HepG2 (cell line): ENCODE results near the gene GPR62. TPM values are rescaled to one million over a fixed set of nuclear protein-coding genes. Genes with fewer than 3 reads are reported as not detected.

Source experiments
- ATAC-seq: fragments of 200-7000 bp; cut with Tn5 transposase; 3 replicates; pipeline ENCODE4 v1.9.1; 2020; ENCODE audit warnings: mild to moderate bottlenecking, moderate library complexity
- BruUV-seq: library from RNA; stranded (reverse); fragments of 400-500 nt; replicated peaks from 2 replicates; lab custom pipeline; 2021; lab: Mats Ljungman, UMichigan
- CTCF ChIA-PET: fragments of 300-600 bp; formaldehyde crosslinking; extraction: SDS; loops from one replicate; lab custom pipeline; 2021; ENCODE audit warnings: low total read pairs, inconsistent platforms, low intra/inter-chr PET ratio; lab: Yijun Ruan, JAX
- POLR2A ChIA-PET: fragments of 350-600 bp; sonication (Branson Sonifier 250); formaldehyde crosslinking; loops from one replicate; lab custom pipeline; 2020; ENCODE audit warnings: antibody characterized with exemption, inconsistent platforms; lab: Yijun Ruan, JAX
- DNase-seq: peaks from one replicate; pipeline ENCODE4 v3.0.0-alpha.2; 2015; ENCODE audit warnings: low spot score
- FAIRE-seq: peaks from 3 replicates; lab custom pipeline; 2011; peaks lifted over from hg19 to GRCh38; lab: Jason Lieb, UNC
- H2AFZ ChIP-seq: one replicate; pipeline ENCODE4 v1.6.1; 2011; ENCODE audit warnings: low read length, inconsistent platforms
- H3K27ac ChIP-seq: fragments of 300-600 bp; 3 replicates; pipeline ENCODE4 v1.8.0; 2011; ENCODE audit warnings: mixed run types, mild to moderate bottlenecking, mixed read lengths, low read length, inconsistent platforms; ENCODE audit not compliant: insufficient read depth; ENCODE audit errors: extremely low read length
- H3K27me3 ChIP-seq, 2 experiments: fragments of 200-600 bp in 1 of 2; 2 replicates in 1 of 2; 3 replicates in 1 of 2; pipeline versions ENCODE4 v1.6.0 to v1.8.0; 2011; ENCODE audit warnings: low read length in 2 of 2, mild to moderate bottlenecking in 2 of 2, moderate library complexity in 2 of 2, inconsistent platforms in 1 of 2; ENCODE audit not compliant: insufficient read depth in 2 of 2, control insufficient read depth in 1 of 2
- H3K36me3 ChIP-seq, 2 experiments: fragments of 200-600 bp in 1 of 2; replicated peaks in 1 of 2; 2 replicates in 1 of 2; 3 replicates in 1 of 2; pipeline versions ENCODE4 v1.5.1 to v1.8.0; 2011; ENCODE audit warnings: low read length in 2 of 2, inconsistent platforms in 1 of 2; ENCODE audit not compliant: insufficient read depth in 2 of 2, control insufficient read depth in 1 of 2
- H3K4me1 ChIP-seq: 2 replicates; pipeline ENCODE4 v1.5.1; 2012; ENCODE audit warnings: low read length, inconsistent platforms; ENCODE audit not compliant: insufficient read depth
- H3K4me2 ChIP-seq: 2 replicates; pipeline ENCODE4 v1.6.0; 2011; ENCODE audit warnings: low read depth, low read length, inconsistent platforms
- H3K4me3 ChIP-seq, 3 experiments: fragments of 200-600 bp in 1 of 3; sonication (generic), shearing (Covaris generic) in 1 of 3; replicated peaks in 1 of 3; 2 replicates each; pipeline ENCODE4 v1.5.1; 2011 to 2016; ENCODE audit warnings: low read length in 3 of 3, inconsistent platforms in 2 of 3, low read depth in 2 of 3, mild to moderate bottlenecking in 2 of 3, control low read depth in 1 of 3, mixed read lengths in 1 of 3; ENCODE audit not compliant: insufficient read depth in 1 of 3
- H3K79me2 ChIP-seq: one replicate; pipeline ENCODE4 v1.6.1; 2011; ENCODE audit warnings: low read length, inconsistent platforms; ENCODE audit not compliant: insufficient read depth
- H3K9ac ChIP-seq: 2 replicates; pipeline ENCODE4 v1.6.0; 2011; ENCODE audit warnings: mild to moderate bottlenecking, low read depth, low read length, inconsistent platforms; ENCODE audit not compliant: insufficient read depth
- H3K9me3 ChIP-seq: 2 replicates; pipeline ENCODE4 v1.5.1; 2012; ENCODE audit warnings: mild to moderate bottlenecking, low read length
- H4K20me1 ChIP-seq: 2 replicates; pipeline ENCODE4 v1.6.0; 2011; ENCODE audit warnings: inconsistent platforms, mild to moderate bottlenecking, low read length, moderate library complexity; ENCODE audit not compliant: insufficient read depth
- MTF2 ChIP-seq: sonication (generic); formaldehyde crosslinking; IDR thresholded peaks from 2 replicates; pipeline ENCODE4 v1.5.0; 2020; ENCODE audit warnings: missing genetic modification reagents, borderline replicate concordance
- UBTF ChIP-seq: sonication (generic); formaldehyde crosslinking; IDR thresholded peaks from 2 replicates; pipeline ENCODE4 v1.4.0; 2020; ENCODE audit warnings: mild to moderate bottlenecking, missing genetic modification reagents
- ZNF670 ChIP-seq: sonication (generic); formaldehyde crosslinking; IDR thresholded peaks from 2 replicates; pipeline ENCODE4 v1.8.0; 2022; ENCODE audit warnings: mild to moderate bottlenecking, missing genetic modification reagents, borderline replicate concordance
- ZNF737 ChIP-seq: sonication (generic); formaldehyde crosslinking; IDR thresholded peaks from 2 replicates; pipeline ENCODE4 v1.5.0; 2020; ENCODE audit warnings: missing genetic modification reagents, mild to moderate bottlenecking, borderline replicate concordance
- WGBS: methylation state at CpG from one replicate; pipeline ENCODE4 v1.1.6; 2017; ENCODE audit warnings: low lambda C conversion rate; 5-methylcytosine and 5-hydroxymethylcytosine counted together
- in situ Hi-C: cut with HindIII; loops from 2 replicates; pipeline ENCODE4 v1.10.0; 2017; ENCODE audit warnings: low pct_unique_long_range_greater_than_20kb; ENCODE audit not compliant: extremely low pct_ligation_motif_present
- intact Hi-C: fragments of 100-400 bp; cut with micrococcal nuclease; formaldehyde crosslinking; loops from one replicate; pipeline ENCODE4 v1.10.0; 2022; ENCODE audit not compliant: unreplicated experiment
- polyA plus RNA-seq, 8 experiments: library from polyadenylated mRNA; depleted of rRNA in 3 of 8; stranded (reverse) in 7 of 8; unstranded in 1 of 8; fragments of >200 nt; fragmentation: Illumina TruSeq in 4 of 8; extraction: Trizol in 4 of 8; gene quantifications; 2 replicates each; pipeline versions ENCODE4 v1.2.1 to v1.2.3, GENCODE V29; 2011 to 2016; ENCODE audit warnings: low read depth in 4 of 8, missing spikeins in 1 of 8, mixed read lengths in 1 of 8; ENCODE audit not compliant: insufficient read depth in 1 of 8
- total RNA-seq, 5 experiments: library from RNA; depleted of rRNA; stranded (reverse); fragments of >200 nt; fragmentation: Illumina TruSeq; extraction: Trizol; gene quantifications; 2 replicates each; pipeline ENCODE4 v1.2.3, GENCODE V29; 2016; ENCODE audit warnings: low read depth in 1 of 5
- TF ChIP-seq, protein P1 (sequence below): sonication (generic); formaldehyde crosslinking; IDR thresholded peaks from 2 replicates; pipeline ENCODE4 v1.9.0; 2021; ENCODE audit warnings: missing genetic modification reagents, mild to moderate bottlenecking, borderline replicate concordance
- TF ChIP-seq, protein P2 (sequence below): sonication (generic); formaldehyde crosslinking; IDR thresholded peaks from 2 replicates; pipeline ENCODE4 v1.5.0; 2020; ENCODE audit warnings: missing genetic modification reagents

Gene GPR62
- total and polyA plus RNA-seq, 2 of the 13 experiments (the other 11 are each of a cell fraction or from before 2014, with no cell fraction given), result not detected

- no peak for TF ChIP-seq UBTF (CRISPR knock-in tag)
Observed at GRCh38 chr3:51935886-51936755, 19.1 kb upstream of the GPR62 start (continued).

DNA sequence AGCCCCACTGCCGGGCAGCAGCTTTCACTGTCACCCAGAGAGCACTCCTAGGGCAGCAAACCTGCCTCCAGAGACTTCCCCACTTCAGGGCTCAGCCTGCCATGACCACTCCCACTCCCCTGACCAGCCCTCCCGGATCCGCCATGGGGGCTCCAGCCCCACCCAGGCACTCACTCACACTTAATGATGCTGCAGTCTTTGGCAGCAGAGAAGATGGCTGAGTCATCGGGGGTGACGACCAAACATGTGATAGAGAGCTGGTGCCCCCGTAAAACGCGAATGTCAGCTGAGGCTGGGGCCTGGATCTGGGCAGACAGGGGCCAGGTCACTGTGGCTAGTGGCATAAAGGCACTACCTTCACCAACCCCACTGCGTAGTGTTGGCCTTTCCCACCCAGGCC is 18.2 kb upstream of the GPR62 start:
- Histone ChIP-seq H3K4me2 (no peak overlapping the region), H3K4me1 (peaks cover 24% of the 10 kb centered on the region), H3K27ac (no peak overlapping the region), H4K20me1 (no peaks in the 10 kb centered on the region; the same call in 1 of the 2 replicates)
- intact Hi-C loops, result no loop called here
- no TSS peak for BruUV-seq
- no peak for DNase-seq
- POLR2A ChIA-PET, result no interaction called here
- TF ChIP-seq ZNF737, result no peak
- TF ChIP-seq ZNF670 (CRISPR knock-in tag), result no peak
- TF ChIP-seq, protein P1, sequence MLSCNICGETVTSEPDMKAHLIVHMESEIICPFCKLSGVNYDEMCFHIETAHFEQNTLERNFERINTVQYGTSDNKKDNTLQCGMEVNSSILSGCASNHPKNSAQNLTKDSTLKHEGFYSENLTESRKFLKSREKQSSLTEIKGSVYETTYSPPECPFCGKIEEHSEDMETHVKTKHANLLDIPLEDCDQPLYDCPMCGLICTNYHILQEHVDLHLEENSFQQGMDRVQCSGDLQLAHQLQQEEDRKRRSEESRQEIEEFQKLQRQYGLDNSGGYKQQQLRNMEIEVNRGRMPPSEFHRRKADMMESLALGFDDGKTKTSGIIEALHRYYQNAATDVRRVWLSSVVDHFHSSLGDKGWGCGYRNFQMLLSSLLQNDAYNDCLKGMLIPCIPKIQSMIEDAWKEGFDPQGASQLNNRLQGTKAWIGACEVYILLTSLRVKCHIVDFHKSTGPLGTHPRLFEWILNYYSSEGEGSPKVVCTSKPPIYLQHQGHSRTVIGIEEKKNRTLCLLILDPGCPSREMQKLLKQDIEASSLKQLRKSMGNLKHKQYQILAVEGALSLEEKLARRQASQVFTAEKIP (CRISPR knock-in tag), result no peak
- TF ChIP-seq, protein P2, sequence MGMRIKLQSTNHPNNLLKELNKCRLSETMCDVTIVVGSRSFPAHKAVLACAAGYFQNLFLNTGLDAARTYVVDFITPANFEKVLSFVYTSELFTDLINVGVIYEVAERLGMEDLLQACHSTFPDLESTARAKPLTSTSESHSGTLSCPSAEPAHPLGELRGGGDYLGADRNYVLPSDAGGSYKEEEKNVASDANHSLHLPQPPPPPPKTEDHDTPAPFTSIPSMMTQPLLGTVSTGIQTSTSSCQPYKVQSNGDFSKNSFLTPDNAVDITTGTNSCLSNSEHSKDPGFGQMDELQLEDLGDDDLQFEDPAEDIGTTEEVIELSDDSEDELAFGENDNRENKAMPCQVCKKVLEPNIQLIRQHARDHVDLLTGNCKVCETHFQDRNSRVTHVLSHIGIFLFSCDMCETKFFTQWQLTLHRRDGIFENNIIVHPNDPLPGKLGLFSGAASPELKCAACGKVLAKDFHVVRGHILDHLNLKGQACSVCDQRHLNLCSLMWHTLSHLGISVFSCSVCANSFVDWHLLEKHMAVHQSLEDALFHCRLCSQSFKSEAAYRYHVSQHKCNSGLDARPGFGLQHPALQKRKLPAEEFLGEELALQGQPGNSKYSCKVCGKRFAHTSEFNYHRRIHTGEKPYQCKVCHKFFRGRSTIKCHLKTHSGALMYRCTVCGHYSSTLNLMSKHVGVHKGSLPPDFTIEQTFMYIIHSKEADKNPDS (CRISPR knock-in tag), result no peak
- TF ChIP-seq MTF2 (CRISPR knock-in tag), result no peak
- TF ChIP-seq, all 625 proteins: peak for 0
- Histone ChIP-seq H3K4me3 (no peak overlapping the region), H3K9ac (no peak overlapping the region), H2AFZ (no peak overlapping the region), H3K79me2 (peaks cover 28% of the 10 kb centered on the region), H3K27me3 (no peaks in the 10 kb centered on the region; a peak in 1 of 5 replicates), H3K9me3 (no peaks in the 10 kb centered on the region), H3K36me3 (peaks cover 21 to 59% of the 10 kb centered on the region in 2 experiments; a peak in 4 of 5 replicates)
- CTCF ChIA-PET, result no interaction called here
- in situ Hi-C loops, result no loop called here
- WGBS, result 95% methylated on average over 7 of the region's 9 CpGs
- FAIRE-seq (no peak), ATAC-seq (no peak)
